Psoas muscle (tissue), 8 donors: ENCODE measurements around the gene DTX4. TPM values are rescaled to one million over a fixed set of nuclear protein-coding genes. Genes with fewer than 3 reads are reported as not detected.

Experiments
- ATAC-seq, 4 donors: fragments of 200-7000 bp; cut with Tn5 transposase; one replicate each; pipeline ENCODE4 v1.9.1; 2020; ENCODE audit warnings: moderate library complexity in 3 of 4, mild to moderate bottlenecking in 2 of 4
- DNase-seq, 2 donors: peaks; one replicate each; pipeline ENCODE4 v3.0.0-alpha.2; 2020
- H3K27ac ChIP-seq: fragments of 200-600 bp; one replicate; pipeline ENCODE4 v1.8.0; 2022
- H3K27me3 ChIP-seq, 3 donors: fragments of 200-600 bp in 1 of 3; one replicate each; pipeline versions ENCODE4 v1.6.1 to v1.8.0; 2013 to 2022; ENCODE audit warnings: low read length in 2 of 3, mild to moderate bottlenecking in 2 of 3, moderate library complexity in 1 of 3; ENCODE audit not compliant: insufficient read depth in 3 of 3
- H3K36me3 ChIP-seq, 2 donors: fragments of 200-600 bp in 1 of 2; one replicate each; pipeline versions ENCODE4 v1.6.1 to v1.8.0; 2013 to 2022; ENCODE audit warnings: low read depth in 1 of 2, mild to moderate bottlenecking in 1 of 2, moderate library complexity in 1 of 2; ENCODE audit not compliant: insufficient read depth in 1 of 2
- H3K4me1 ChIP-seq: fragments of 200-600 bp; one replicate; pipeline ENCODE4 v1.8.0; 2022
- H3K4me3 ChIP-seq: fragments of 200-600 bp; one replicate; pipeline ENCODE4 v1.8.0; 2022; ENCODE audit warnings: mild to moderate bottlenecking
- H3K9me3 ChIP-seq: fragments of 200-600 bp; one replicate; pipeline ENCODE4 v1.8.0; 2022
- WGBS, 3 donors: extraction: QIAGEN DNeasy Blood & Tissue Kit; methylation state at CpG; one replicate each; pipeline versions ENCODE4 v1.1.6 to v1.1.7; 2013; 5-methylcytosine and 5-hydroxymethylcytosine counted together
- intact Hi-C, 2 donors: fragments of 100-400 bp; cut with DNase I; formaldehyde crosslinking; loops; one replicate each; pipeline versions ENCODE4 v1.11.0 to v1.14.2; 2022
- polyA plus RNA-seq, 3 donors: library from polyadenylated mRNA; stranded (reverse); fragments of 200-250 nt; gene quantifications; one replicate each; pipeline ENCODE4 v1.2.3, GENCODE V29; 2013
- total RNA-seq, 4 donors: library from RNA; stranded (reverse); fragmentation: NEBNext Ultra II Directional in 2 of 4; extraction: Animal tissue kit (Norgen Biotek cat#: 25700) in 2 of 4; gene quantifications; one replicate each; pipeline versions ENCODE4 v1.2.1 to v1.2.4, GENCODE V29; 2021 to 2023
- TF ChIP-seq, protein P1 (sequence below): fragments of 200-600 bp; IDR thresholded peaks from one replicate; pipeline ENCODE4 v1.8.0; 2022; ENCODE audit warnings: antibody characterized with exemption
- donor health status: healthy with polysubstance abuse.
- donor health status: DM: no; HTN: no; CAD: no; lungs with moderate emphysema.
- donor health status: Bipolar disorder and iron deficiency.
- donor health status: healthy.
- donor health status: DM: yes; HTN: yes; CAD: no.
- donor health status: DM: no; HTN: no; CAD: no.
- donor health status: DM: no; HTN: no; CAD: no.
- donor health status: DM: yes; HTN: yes; CAD: no.

The DTX4 gene
- total and polyA plus RNA-seq, 7 donors = 0.46 to 2.7 (median 1.2) TPM

DNA sequence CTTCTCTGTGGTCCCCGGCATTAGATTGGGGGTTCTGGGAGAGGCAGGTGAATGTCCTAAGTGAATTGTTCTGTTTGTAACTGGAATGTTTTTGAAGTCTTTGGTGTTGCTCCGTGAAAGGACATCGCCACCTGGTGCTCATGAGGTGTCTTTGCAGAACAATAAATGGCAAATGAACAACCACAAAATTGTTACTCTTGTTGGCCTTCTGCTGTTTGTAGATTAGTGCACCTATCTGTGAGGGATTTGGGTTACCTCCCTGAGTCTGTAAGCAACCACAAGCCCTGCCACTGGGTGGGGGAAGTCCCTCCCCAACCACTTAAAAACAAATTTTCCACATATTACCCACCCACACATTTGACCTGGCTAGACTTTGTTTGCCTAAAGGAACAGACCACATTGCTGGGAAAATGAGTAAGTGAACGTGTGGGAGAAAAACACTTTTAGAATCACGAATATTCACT is 36.1 kb downstream of the DTX4 start:
- WGBS, 3 donors = 7 to 18% (median 12%) methylated on average over 5 of the region's 5 CpGs
- ATAC-seq (peak in 2 of 4 donors; percentile 34 to 63), DNase-seq (no peak)
- Histone ChIP-seq H3K27ac (no peak overlapping the region), H3K4me3 (peak overlapping the region; percentile 15), H3K27me3 (peaks cover 0 to 7% (median 0%) of the 10 kb centered on the region in 3 donors), H3K36me3 (peaks cover 0 to 8% of the 10 kb centered on the region in 2 donors), H3K4me1 (no peaks in the 10 kb centered on the region), H3K9me3 (no peaks in the 10 kb centered on the region)
- intact Hi-C loops = loop anchor here (1.0 to 5.0 kb wide), 2 partner anchors 36 kb away; partner anchors contain the start of gene DTX4 (in 2 of the 2)
- TF ChIP-seq, protein P1, sequence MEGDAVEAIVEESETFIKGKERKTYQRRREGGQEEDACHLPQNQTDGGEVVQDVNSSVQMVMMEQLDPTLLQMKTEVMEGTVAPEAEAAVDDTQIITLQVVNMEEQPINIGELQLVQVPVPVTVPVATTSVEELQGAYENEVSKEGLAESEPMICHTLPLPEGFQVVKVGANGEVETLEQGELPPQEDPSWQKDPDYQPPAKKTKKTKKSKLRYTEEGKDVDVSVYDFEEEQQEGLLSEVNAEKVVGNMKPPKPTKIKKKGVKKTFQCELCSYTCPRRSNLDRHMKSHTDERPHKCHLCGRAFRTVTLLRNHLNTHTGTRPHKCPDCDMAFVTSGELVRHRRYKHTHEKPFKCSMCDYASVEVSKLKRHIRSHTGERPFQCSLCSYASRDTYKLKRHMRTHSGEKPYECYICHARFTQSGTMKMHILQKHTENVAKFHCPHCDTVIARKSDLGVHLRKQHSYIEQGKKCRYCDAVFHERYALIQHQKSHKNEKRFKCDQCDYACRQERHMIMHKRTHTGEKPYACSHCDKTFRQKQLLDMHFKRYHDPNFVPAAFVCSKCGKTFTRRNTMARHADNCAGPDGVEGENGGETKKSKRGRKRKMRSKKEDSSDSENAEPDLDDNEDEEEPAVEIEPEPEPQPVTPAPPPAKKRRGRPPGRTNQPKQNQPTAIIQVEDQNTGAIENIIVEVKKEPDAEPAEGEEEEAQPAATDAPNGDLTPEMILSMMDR = peak; percentile 64

DNA sequence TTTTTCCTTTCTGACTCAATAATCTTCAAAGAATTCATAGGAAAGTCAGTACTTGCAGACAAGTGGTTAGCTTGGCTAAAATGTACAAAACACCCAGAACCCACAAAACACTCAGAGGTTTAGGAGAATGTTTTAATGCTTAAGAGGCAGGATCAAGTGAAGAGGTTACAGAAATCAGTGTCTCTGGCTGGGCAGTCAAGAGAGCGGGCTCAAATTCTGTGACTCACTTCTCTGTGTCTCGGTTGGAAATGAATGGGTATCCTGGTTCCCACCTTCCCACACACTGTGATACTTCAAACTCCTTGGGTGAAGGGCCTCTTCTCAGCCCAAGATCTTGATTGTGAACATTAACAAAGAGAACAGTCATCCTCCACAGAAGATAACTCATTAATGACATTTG is 37.0 kb downstream of the DTX4 start:
- Histone ChIP-seq H3K9me3 (no peaks in the 10 kb centered on the region), H3K4me1 (no peaks in the 10 kb centered on the region), H3K4me3 (peak overlapping the region; percentile 15), H3K36me3 (peaks cover 0 to 6% of the 10 kb centered on the region in 2 donors), H3K27me3 (peaks cover 0 to 7% (median 0%) of the 10 kb centered on the region in 3 donors), H3K27ac (no peak overlapping the region)
- TF ChIP-seq, protein P1 = no peak
- WGBS, 3 donors = 44 to 77% (median 48%) methylated on average over 2 of the region's 2 CpGs
- no peak for DNase-seq
- no peak for ATAC-seq
- intact Hi-C loops = loop anchor here (1.0 to 5.0 kb wide), 2 partner anchors 37 kb away; partner anchors contain the start of gene DTX4 (in 2 of the 2)

DNA sequence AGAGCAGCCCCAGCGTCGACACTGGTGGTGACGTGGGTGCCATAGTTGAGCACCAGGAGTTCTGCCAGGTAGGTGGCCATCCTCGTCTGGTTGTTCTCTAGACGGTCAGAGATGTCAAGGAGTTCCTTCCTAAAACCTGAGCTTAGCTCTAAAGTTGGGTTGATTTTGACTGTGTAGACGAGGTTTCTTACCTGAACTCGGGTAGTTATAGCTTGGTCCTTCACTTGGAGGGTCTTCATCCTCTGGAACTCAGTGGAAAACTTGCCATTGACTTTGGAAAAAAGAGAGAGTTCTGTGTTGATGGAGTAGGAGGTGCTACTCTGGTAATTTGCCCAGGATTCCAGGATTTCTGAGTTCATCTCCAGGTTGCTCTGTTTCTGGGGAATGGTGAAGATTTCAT is 40.3 kb downstream of the DTX4 start:
- Histone ChIP-seq H3K27me3 (no peaks in the 10 kb centered on the region), H3K9me3 (no peaks in the 10 kb centered on the region), H3K36me3 (no peaks in the 10 kb centered on the region), H3K4me1 (no peaks in the 10 kb centered on the region), H3K4me3 (peak overlapping the region; percentile 19), H3K27ac (no peak overlapping the region)
- TF ChIP-seq, protein P1 = no peak
- intact Hi-C loops = no loop called here
- ATAC-seq (no peak), DNase-seq (no peak)
- WGBS, 3 donors = 89 to 91% (median 90%) methylated on average over 7 of the region's 7 CpGs

DNA sequence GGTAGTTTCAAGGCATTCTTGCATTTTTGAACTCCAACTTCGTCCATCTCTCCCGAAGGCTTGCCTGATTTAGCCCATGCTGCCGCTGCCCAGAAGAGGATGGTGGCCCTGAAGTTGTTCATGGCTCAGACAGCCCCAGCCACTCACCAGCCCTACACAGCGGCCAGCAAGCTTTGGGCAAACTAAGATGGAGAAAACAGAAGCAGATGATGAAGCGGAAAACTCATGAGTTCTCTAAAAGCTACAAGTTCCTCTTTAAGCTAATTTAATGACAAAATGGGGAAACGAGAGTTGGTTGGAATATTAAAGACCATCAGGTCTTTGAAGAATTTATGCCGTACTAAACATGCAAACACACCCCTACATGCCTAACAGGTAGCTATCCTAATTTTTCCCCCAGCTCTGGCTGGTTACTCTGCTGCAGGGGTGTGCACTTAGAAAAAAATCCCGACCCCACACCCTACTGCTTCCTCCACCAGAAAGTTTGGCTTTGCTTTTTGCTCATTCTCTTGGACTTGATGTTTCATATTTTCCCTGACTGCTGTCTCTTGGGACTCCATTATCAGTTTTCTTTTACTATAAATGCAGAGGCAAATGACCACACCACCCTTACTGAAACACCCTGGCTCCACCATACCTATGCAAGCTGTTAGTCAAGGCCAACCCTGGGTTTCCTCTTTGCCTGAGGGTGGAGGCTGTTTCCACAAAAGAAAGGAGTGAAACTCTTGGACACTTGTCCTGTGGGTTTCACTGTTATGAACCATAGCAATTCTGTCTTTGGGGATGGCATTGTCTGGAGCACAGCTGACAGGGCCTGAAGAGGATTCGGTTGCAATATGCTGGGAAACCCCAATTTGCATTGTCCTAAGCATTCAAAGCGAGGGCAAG is 41.1 kb downstream of the DTX4 start, which contains the start of gene MPEG1:
Gene MPEG1, minus strand, starts transcription at position 184 of the 888 bp plus-strand sequence. Its CDS starts 62 bp downstream, at position 122.
- H3K36me3 ChIP-seq = no peaks in the 10 kb centered on the region
- ATAC-seq (no peak), DNase-seq (no peak)
- no peaks in the 10 kb centered on the region for H3K27me3 ChIP-seq
- TF ChIP-seq, protein P1 = no peak
- H3K4me1 ChIP-seq = no peaks in the 10 kb centered on the region
- H3K9me3 ChIP-seq = no peaks in the 10 kb centered on the region
- intact Hi-C loops = no loop called here
- H3K4me3 ChIP-seq = peak within 1 kb of the TSS; percentile 38
- 73 to 82% (median 77%) methylated on average over 10 of the region's 10 CpGs for WGBS, 3 donors
- no peak within 1 kb of the TSS for H3K27ac ChIP-seq
